ENCODE results near the gene MAG.

Gene MAG

GRCh38 chr19:35322014-35322413 is 30.1 kb downstream of the MAG start:
- Histone ChIP-seq H3K9ac (ENCODE audit: low read length) (no peak overlapping the region), H4K8ac (ENCODE audit: low read length) (no peak overlapping the region), H3K4me2 (ENCODE audit: low read length, poor library complexity, severe bottlenecking) (no peak overlapping the region), H2BK12ac (ENCODE audit: low read length in 2 of 2) (no peak overlapping the region), H2AK5ac (ENCODE audit: low read length, severe bottlenecking) (no peak overlapping the region), H4K91ac (ENCODE audit: low read length) (no peak overlapping the region), H2AFZ (ENCODE audit: low read depth, low read length) (no peak overlapping the region), H3K4me1 (ENCODE audit: control insufficient read depth, insufficient read depth, low read depth, low read length) (peaks cover 5% of the 10 kb centered on the region), H3K36me3 (ENCODE audit: control insufficient read depth in 1 of 2, insufficient read depth in 2 of 2, low read depth in 1 of 2, low read length in 2 of 2) (no peaks in the 10 kb centered on the region), H3K4me3 (ENCODE audit: insufficient read depth in 1 of 2, low read depth in 1 of 2, low read length in 2 of 2) (no peak overlapping the region), H3K79me1 (replicated peaks; ENCODE audit: low read length, poor library complexity, severe bottlenecking) (no peaks in the 10 kb centered on the region), H3K14ac (ENCODE audit: low read length in 2 of 2) (no peak overlapping the region), H3K4ac (ENCODE audit: low read depth in 1 of 2, low read length in 2 of 2) (no peak overlapping the region), H3K9me3 (ENCODE audit: control insufficient read depth, low read length) (peaks cover 5% of the 10 kb centered on the region), H2BK5ac (ENCODE audit: low read depth, low read length, poor library complexity, severe bottlenecking) (no peak overlapping the region), H2BK15ac (ENCODE audit: low read depth, poor library complexity, severe bottlenecking) (no peak overlapping the region), H2BK120ac (ENCODE audit: low read depth, low read length) (no peak overlapping the region), H3K27ac (ENCODE audit: low read length, poor library complexity, severe bottlenecking) (no peak overlapping the region), H3K27me3 (ENCODE audit: control insufficient read depth in 1 of 2, insufficient read depth in 1 of 2, low read length in 2 of 2) (peaks cover 3 to 5% of the 10 kb centered on the region in 2 experiments), H3K23ac (ENCODE audit: low read length in 2 of 2) (no peak overlapping the region), H3K18ac (ENCODE audit: low read depth in 1 of 2, low read length in 2 of 2) (no peak overlapping the region)
- 93% methylated on average over 6 of the region's 9 CpGs for WGBS
- no peak for DNase-seq

GRCh38 chr19:35327642-35328041 is 35.7 kb downstream of the MAG start:
- no peaks in the 10 kb centered on the region for H3K9me3 ChIP-seq (ENCODE audit: control insufficient read depth, low read length)
- DNase-seq = no peak
- no peak overlapping the region for H4K91ac ChIP-seq (ENCODE audit: low read length)
- H3K27ac ChIP-seq (ENCODE audit: low read length, poor library complexity, severe bottlenecking) = no peak overlapping the region
- no peak overlapping the region for H2AK5ac ChIP-seq (ENCODE audit: low read length, severe bottlenecking)
- no peak overlapping the region for H3K4me2 ChIP-seq (ENCODE audit: low read length, poor library complexity, severe bottlenecking)
- H2AFZ ChIP-seq (ENCODE audit: low read depth, low read length) = no peak overlapping the region
- no peak overlapping the region for H2BK120ac ChIP-seq (ENCODE audit: low read depth, low read length)
- H4K8ac ChIP-seq (ENCODE audit: low read length) = no peak overlapping the region
- no peaks in the 10 kb centered on the region for H3K36me3 ChIP-seq (ENCODE audit: control insufficient read depth in 1 of 2, insufficient read depth in 2 of 2, low read depth in 1 of 2, low read length in 2 of 2)
- H2BK5ac ChIP-seq (ENCODE audit: low read depth, low read length, poor library complexity, severe bottlenecking) = no peak overlapping the region
- no peak overlapping the region for H2BK12ac ChIP-seq (ENCODE audit: low read length in 2 of 2)
- H3K4me1 ChIP-seq (ENCODE audit: control insufficient read depth, insufficient read depth, low read depth, low read length) = no peaks in the 10 kb centered on the region
- H3K4me3 ChIP-seq (ENCODE audit: insufficient read depth in 1 of 2, low read depth in 1 of 2, low read length in 2 of 2) = no peak overlapping the region
- H2BK15ac ChIP-seq (ENCODE audit: low read depth, poor library complexity, severe bottlenecking) = no peak overlapping the region
- H3K23ac ChIP-seq (ENCODE audit: low read length in 2 of 2) = no peak overlapping the region
- peak overlapping the region in 1 of 2 experiments; percentile 65 for H3K14ac ChIP-seq (ENCODE audit: low read length in 2 of 2)
- WGBS = 62% methylated on average over 2 of the region's 4 CpGs
- H3K4ac ChIP-seq (ENCODE audit: low read depth in 1 of 2, low read length in 2 of 2) = no peak overlapping the region
- H3K79me1 ChIP-seq (replicated peaks; ENCODE audit: low read length, poor library complexity, severe bottlenecking) = no peaks in the 10 kb centered on the region
- no peak overlapping the region for H3K18ac ChIP-seq (ENCODE audit: low read depth in 1 of 2, low read length in 2 of 2)
- H3K9ac ChIP-seq (ENCODE audit: low read length) = no peak overlapping the region
- H3K27me3 ChIP-seq (ENCODE audit: control insufficient read depth in 1 of 2, insufficient read depth in 1 of 2, low read length in 2 of 2) = peaks cover 13 to 30% of the 10 kb centered on the region in 2 experiments

GRCh38 chr19:35328851-35329285 is 36.9 kb downstream of the MAG start, which contains the start of gene CD22:
Gene CD22 (plus strand): TSS chr19:35329187. CDS start chr19:35332041, 2,854 bp downstream.
- H4K8ac ChIP-seq (ENCODE audit: low read length) = no peak within 1 kb of the TSS
- H2BK15ac ChIP-seq (ENCODE audit: low read depth, poor library complexity, severe bottlenecking) = no peak within 1 kb of the TSS
- WGBS = 87% methylated on average over 12 of the region's 12 CpGs
- peaks cover 13 to 43% of the 10 kb centered on the region in 2 experiments for H3K27me3 ChIP-seq (ENCODE audit: control insufficient read depth in 1 of 2, insufficient read depth in 1 of 2, low read length in 2 of 2)
- no peak within 1 kb of the TSS for H2BK12ac ChIP-seq (ENCODE audit: low read length in 2 of 2)
- no peak within 1 kb of the TSS for H3K9ac ChIP-seq (ENCODE audit: low read length)
- H2BK120ac ChIP-seq (ENCODE audit: low read depth, low read length) = no peak within 1 kb of the TSS
- H2AFZ ChIP-seq (ENCODE audit: low read depth, low read length) = no peak within 1 kb of the TSS
- no peak within 1 kb of the TSS for H4K91ac ChIP-seq (ENCODE audit: low read length)
- H3K79me1 ChIP-seq (replicated peaks; ENCODE audit: low read length, poor library complexity, severe bottlenecking) = no peaks in the 10 kb centered on the region
- no peaks in the 10 kb centered on the region for H3K9me3 ChIP-seq (ENCODE audit: control insufficient read depth, low read length)
- H3K4me3 ChIP-seq (ENCODE audit: insufficient read depth in 1 of 2, low read depth in 1 of 2, low read length in 2 of 2) = no peak within 1 kb of the TSS
- no peak within 1 kb of the TSS for H3K18ac ChIP-seq (ENCODE audit: low read depth in 1 of 2, low read length in 2 of 2)
- no peaks in the 10 kb centered on the region for H3K36me3 ChIP-seq (ENCODE audit: control insufficient read depth in 1 of 2, insufficient read depth in 2 of 2, low read depth in 1 of 2, low read length in 2 of 2)
- H3K27ac ChIP-seq (ENCODE audit: low read length, poor library complexity, severe bottlenecking) = no peak within 1 kb of the TSS
- no peak within 1 kb of the TSS for H3K4me2 ChIP-seq (ENCODE audit: low read length, poor library complexity, severe bottlenecking)
- H3K23ac ChIP-seq (ENCODE audit: low read length in 2 of 2) = no peak within 1 kb of the TSS
- H2BK5ac ChIP-seq (ENCODE audit: low read depth, low read length, poor library complexity, severe bottlenecking) = no peak within 1 kb of the TSS
- no peak within 1 kb of the TSS for H2AK5ac ChIP-seq (ENCODE audit: low read length, severe bottlenecking)
- no peak within 1 kb of the TSS for H3K14ac ChIP-seq (ENCODE audit: low read length in 2 of 2)
- no peak within 1 kb of the TSS for H3K4ac ChIP-seq (ENCODE audit: low read depth in 1 of 2, low read length in 2 of 2)
- H3K4me1 ChIP-seq (ENCODE audit: control insufficient read depth, insufficient read depth, low read depth, low read length) = no peaks in the 10 kb centered on the region
- DNase-seq = no peak

GRCh38 chr19:35329323-35329722 is 37.4 kb downstream of the MAG start:
- Histone ChIP-seq H3K18ac (ENCODE audit: low read depth in 1 of 2, low read length in 2 of 2) (no peak overlapping the region), H4K8ac (ENCODE audit: low read length) (no peak overlapping the region), H4K91ac (ENCODE audit: low read length) (no peak overlapping the region), H3K4me3 (ENCODE audit: insufficient read depth in 1 of 2, low read depth in 1 of 2, low read length in 2 of 2) (no peak overlapping the region), H3K4ac (ENCODE audit: low read depth in 1 of 2, low read length in 2 of 2) (no peak overlapping the region), H3K14ac (ENCODE audit: low read length in 2 of 2) (no peak overlapping the region), H2BK5ac (ENCODE audit: low read depth, low read length, poor library complexity, severe bottlenecking) (no peak overlapping the region), H3K9ac (ENCODE audit: low read length) (no peak overlapping the region), H3K27ac (ENCODE audit: low read length, poor library complexity, severe bottlenecking) (no peak overlapping the region), H2AK5ac (ENCODE audit: low read length, severe bottlenecking) (no peak overlapping the region), H2BK15ac (ENCODE audit: low read depth, poor library complexity, severe bottlenecking) (no peak overlapping the region), H3K23ac (ENCODE audit: low read length in 2 of 2) (no peak overlapping the region), H3K4me2 (ENCODE audit: low read length, poor library complexity, severe bottlenecking) (no peak overlapping the region), H2BK12ac (ENCODE audit: low read length in 2 of 2) (no peak overlapping the region), H2AFZ (ENCODE audit: low read depth, low read length) (no peak overlapping the region), H3K36me3 (ENCODE audit: control insufficient read depth in 1 of 2, insufficient read depth in 2 of 2, low read depth in 1 of 2, low read length in 2 of 2) (no peaks in the 10 kb centered on the region), H3K79me1 (replicated peaks; ENCODE audit: low read length, poor library complexity, severe bottlenecking) (no peaks in the 10 kb centered on the region), H3K4me1 (ENCODE audit: control insufficient read depth, insufficient read depth, low read depth, low read length) (no peaks in the 10 kb centered on the region), H3K27me3 (ENCODE audit: control insufficient read depth in 1 of 2, insufficient read depth in 1 of 2, low read length in 2 of 2) (peaks cover 13 to 45% of the 10 kb centered on the region in 2 experiments), H2BK120ac (ENCODE audit: low read depth, low read length) (no peak overlapping the region), H3K9me3 (ENCODE audit: control insufficient read depth, low read length) (no peaks in the 10 kb centered on the region)
- WGBS = 63% methylated on average over 4 of the region's 4 CpGs
- no peak for DNase-seq

Data from mesenchymal stem cell (in vitro differentiated cells and primary cell).